ENCODE data around the gene EPYC.

- no peak for TF ChIP-seq POLR2A (IDR thresholded peaks at IDR 0.05)
- TF ChIP-seq CTCF (IDR thresholded peaks at IDR 0.05) = no peak
These were observed 1.0 kb downstream of the EPYC start for GRCh38 chr12:91003737-91004136.
